ENCODE results near the gene SLBP.

Gene SLBP

GRCh38 chr4:1716065-1716945, 4.2 kb upstream of the SLBP start:
- no peak for TF ChIP-seq CTCF (IDR thresholded peaks at IDR 0.05)

- no peak for TF ChIP-seq CTCF (IDR thresholded peaks at IDR 0.05)
These were observed 3.1 kb upstream of the SLBP start for GRCh38 chr4:1715002-1715758.

- TF ChIP-seq CTCF (IDR thresholded peaks at IDR 0.05) = no peak
These were observed 2.3 kb upstream of the SLBP start for GRCh38 chr4:1714303-1715001.

DNA sequence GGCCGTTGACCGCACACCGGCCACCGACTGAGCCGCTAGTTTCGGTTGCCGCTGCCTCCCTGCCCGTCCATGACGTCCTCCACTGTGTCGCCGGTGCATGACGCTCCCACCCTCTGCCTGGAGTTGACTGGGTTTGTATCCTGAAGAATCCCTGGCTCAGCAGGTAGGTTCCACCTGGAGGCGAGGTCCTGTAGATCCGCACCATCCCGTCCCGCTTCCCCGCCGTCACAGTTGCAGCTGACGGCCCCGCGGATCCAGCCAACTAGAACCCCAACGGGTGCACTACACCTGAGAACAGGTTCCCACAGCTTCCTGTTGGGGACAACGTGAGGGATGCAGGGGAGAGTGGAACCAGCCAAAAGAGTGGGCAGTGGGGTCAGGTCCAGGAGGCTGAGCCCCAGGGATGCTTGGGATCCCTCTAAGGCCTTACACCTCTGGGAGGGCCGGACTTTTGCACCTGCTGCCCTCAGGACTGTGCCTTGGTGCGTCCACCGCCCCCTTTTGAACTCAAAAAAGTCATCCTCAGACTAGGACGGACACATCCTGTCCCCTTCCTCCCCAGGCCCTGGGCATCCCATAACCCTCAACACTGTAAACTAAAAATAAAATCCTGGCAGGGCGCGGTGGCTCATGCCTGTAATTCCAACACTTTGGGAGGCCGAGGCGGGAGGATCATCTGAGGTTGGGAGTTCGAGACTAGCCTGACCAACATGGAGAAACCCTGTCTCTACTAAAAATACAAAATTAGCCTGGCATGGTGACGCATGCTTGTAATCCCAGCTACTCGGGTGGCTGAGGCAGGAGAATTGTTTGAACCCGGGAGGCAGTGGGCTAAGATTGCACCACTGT, 1.1 kb upstream of the SLBP start:
- no peak for TF ChIP-seq CTCF (IDR thresholded peaks at IDR 0.05)

- no peak for TF ChIP-seq CTCF (IDR thresholded peaks at IDR 0.05)
These were observed 426 bp downstream of the SLBP start for GRCh38 chr4:1711571-1712215.

DNA sequence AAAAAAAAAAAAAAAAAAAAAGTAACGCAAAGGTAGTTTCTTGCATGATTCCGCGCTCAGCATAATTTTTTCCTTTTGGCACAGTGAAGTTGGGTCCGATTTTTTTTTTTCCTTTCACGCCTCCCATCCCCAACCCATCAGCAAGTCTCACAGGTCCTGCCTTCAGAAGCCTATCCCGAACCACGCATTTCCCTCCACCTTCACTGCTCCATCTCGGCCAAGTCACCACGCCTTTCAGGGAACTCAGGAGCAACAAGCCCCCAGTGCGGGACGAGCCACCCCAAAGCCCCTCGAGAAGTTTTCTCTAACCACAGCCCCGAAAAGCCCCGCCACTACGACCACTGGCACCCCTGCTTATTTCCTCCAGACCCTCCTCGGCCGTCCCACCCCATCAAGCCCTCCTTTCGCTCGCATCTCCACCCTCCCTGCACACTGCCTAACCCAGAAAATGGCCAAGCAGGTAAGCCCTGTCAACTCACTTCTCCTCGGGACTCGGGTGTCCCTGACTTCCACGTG, 1.0 kb downstream of the SLBP start:
- TF ChIP-seq CTCF (IDR thresholded peaks at IDR 0.05) = no peak
